GM19467 (cell line): ENCODE measurements around the gene EIF2B5.
A peak's percentile ranks its signal among the peaks of the same experiment; 100 is the strongest.

Source experiments
- ATAC-seq: cut with Tn5 transposase; IDR thresholded peaks from one replicate; pipeline ENCODE4 v1.9.1; 2021; ENCODE audit warnings: mild to moderate bottlenecking, moderate library complexity; ENCODE audit not compliant: unreplicated experiment

Gene EIF2B5

DNA sequence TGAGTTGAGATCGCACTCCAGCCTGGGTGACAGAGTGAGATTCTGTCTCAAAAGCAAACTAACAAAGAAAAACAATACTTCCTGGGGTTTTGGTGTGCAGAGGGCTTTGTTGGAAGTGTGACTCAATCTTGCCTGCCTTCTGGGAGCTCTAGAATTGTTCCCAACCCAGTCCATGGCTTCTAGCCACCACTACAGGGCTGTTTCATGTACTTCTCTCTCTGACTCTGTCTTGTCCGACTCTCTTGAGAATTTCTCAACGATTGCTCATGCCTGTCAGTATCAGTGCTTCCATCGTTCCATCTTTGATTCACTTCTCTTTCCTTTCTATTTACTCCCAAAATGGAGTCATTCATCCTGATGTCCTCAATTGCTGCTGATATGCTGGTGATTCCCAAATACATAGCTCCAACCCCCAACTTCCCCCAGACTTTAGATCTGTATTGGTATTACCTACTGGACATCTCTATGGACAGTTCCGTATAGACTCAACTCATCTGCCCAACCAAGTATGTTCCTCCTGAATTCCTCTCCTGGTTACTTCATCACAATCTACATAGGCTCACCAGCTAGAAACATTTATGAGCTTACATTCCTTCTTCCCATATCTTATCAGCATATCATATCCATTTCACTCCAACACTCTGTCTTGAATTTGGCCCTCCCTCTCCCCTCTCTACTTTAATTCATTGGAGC lies 37.7 kb downstream of the EIF2B5 start:
- ATAC-seq = no peak

DNA sequence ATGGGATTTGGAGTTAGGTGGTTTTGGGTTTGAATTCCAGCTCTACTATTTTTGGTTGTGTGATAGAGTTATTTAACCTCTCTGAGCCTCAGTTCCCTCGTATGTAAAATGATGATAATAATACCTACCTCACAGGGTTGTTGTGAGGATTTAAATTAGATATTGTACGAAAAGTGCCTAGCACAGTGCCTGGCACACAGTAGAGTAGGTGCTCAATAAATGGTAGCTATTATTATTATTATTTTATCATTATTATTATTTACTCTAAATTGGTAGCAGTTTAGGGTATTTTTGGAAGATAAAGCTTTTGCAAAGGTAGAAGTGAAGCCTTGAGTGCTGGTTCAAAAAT lies 38.2 kb downstream of the EIF2B5 start:
- ATAC-seq = no peak

DNA sequence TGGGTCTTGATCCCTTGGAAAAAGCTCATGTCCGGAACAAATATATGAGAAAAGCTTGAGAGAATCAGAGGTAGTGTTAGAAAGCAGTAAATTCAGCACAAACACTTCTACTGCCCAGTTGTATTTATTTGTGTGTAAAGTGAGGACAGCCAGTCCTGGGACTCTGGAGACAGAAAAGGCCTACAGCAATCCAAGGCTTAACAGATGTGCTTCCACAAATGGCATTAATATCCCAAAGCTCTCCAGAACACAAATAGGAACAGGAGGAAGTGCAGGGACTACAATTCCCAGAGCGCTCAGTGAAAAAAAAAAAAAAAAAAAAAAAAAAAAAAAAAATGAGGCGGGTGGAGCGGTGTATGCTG lies 39.1 kb downstream of the EIF2B5 start:
- ATAC-seq = peak; percentile 1

DNA sequence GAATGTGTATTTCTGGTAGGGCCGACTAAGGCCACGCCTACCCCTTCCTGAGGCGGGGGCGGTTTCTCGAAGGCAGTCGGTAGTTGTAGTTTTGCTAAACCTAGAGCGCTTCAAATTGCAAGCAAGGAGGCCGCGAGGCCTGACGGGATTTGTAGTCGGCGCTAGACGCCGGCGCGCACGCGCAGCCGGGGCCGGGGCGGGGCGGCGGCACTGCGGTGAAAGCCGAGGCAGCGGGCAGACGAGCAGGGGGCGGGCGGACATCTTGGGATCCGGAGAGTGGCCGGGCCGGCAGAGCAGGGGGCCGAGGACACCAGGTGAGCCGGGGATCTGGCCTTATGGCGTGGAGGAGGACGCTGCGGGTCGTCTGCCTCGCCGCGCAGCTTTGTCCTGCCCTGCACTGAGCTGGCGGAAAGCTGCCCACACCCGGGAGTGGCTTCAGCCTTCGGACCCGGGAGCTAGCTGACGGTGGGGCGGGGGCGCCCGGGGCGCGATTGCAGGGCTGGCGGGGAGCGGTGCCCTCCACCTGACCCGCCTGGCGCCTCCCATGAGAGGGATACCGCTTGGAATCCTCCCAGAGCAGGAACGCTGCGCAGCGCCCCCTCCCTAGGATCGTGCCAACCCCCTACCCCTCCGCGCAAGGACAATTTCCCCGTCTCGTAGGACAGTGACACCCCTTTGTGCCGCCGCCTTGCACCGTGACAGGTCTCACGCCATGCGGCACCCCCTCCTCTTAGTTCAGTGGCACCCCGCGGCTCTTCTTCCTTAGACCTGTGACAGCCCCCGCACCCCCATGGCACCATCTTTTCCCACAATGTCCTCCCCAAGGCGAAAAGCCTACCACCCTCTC lies 39.7 kb downstream of the EIF2B5 start, which contains the start of gene AP2M1:
Gene AP2M1, plus strand, starts transcription at position 210 of the 847 bp plus-strand sequence. CDS start 2,139 bp downstream, outside the sequence.
- peak; percentile 94 for ATAC-seq

DNA sequence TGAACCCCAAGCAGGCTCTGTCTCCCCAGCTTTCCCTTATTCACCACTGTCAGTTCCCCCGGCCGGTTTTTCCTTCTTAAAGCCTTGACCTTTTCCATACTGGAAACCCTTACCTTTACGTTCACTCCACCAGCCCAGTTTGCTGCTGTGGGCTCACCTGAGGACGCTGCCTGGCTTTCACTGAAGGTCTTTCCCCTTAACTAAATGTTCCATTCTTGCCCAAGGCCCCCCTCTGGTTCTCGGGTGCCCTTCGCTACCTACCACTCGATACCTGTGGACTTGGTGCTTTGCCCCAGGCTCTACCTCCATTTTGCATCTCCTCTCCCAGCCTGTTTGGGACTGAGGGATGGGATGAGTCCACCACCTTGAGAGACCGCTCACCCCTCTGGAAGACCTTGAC lies 40.3 kb downstream of the EIF2B5 start:
- ATAC-seq = no peak

DNA sequence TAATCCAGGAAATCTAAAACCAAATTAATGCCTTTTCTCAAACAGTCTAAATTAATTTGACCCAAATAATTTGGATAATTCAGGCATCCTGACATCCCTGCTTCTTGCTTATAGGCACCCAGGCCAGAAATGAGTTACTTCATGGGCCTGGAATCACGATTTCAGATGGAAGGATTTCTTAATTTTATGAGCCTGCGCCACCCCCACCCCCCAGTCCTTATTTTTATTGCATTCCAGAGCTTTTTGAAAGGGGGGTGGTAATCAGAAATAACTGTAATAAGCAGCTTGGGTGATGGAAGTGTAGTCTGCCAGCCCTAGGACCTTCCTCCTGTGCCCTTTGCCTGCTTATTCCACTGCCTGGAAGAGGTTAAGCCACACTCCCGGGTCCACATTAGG lies 40.8 kb downstream of the EIF2B5 start:
- ATAC-seq = no peak

DNA sequence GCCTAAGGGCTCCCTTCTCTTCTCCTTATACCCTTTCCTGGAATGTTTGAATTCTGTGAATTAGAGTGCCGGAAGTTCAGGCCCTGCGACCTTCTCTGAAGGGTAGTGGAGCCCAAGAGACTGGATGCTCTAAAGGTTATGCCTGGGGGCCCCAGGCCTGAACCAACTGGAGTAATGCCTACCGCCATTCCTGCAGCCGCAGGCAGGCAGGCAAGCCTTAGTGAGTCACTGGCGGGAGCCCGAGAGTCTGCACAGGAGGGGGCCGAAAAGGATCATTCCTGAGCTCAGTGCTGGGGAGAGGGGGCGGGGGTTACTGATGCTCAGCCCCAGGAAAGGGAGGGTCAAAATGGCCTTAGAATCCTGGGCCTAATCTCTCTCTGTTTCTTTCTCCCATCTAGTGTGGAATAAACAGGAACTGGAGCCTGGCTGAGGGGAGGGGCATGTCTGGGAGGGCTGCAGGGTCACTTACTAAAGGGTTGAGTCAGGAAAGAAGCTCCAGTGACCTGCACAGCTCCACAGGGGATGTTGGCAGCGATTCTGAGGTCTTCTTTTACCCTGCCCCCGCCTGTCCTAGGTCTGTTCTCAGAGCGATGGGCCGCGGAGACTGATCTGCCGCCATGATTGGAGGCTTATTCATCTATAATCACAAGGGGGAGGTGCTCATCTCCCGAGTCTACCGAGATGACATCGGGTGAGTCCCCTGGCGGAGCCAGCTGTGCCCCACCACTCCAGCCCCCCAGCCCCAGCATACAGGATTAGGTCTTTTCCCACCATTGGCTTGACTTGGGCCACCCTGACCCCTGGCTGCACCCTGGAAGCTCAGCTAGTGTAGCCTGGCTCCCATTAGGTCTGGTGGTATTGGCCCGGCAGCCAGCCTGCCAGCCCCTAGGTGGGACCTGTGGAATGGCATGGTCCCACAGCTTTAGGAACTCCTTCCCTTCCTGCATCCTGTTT lies 41.5 kb downstream of the EIF2B5 start:
- no peak for ATAC-seq

DNA sequence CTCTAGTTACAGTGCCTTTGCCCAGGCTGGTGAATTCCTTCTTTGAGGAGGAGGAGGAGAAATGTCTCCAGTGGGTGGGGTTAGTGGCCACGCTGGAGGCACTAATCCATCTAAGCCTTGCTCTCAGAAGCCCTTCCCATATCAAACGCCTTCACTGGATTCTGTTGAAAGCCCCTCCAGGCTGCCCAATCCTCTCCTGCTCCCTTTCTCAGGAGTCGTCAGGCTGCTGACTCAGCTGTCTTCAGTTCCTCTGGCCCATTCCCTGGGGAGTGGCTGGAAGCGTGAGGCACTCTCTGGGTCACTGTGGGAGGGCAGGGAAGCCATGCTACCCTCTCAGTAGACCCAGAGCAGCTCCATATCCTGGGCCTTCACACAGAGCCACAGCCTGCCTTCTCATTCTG lies 42.2 kb downstream of the EIF2B5 start:
- no peak for ATAC-seq

DNA sequence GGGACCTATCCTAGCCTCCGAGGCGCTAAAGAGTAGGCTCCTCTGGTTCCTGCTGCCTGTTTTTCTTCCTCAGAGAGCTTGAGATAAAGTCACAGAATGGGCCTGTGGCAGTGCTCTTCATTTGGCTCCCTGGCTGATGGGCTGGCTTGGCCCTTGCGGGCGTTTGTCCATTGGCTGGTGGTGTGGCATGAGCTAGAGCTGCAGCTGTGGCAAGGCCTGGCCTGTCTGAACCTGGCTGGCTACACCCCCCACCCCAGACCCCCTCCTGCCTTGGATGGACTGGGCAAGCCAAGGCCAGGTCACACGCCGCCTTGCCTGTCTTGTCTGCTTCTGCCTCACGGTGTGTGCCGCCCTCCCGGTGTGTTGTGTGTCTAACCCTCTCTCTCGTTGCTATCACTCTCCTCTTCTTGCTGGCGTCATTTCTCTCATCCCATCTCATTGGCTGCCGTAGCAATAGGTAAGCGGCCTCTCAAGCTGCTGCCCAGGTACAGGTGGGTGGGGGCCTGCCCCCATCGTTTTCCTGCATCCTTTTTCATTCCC lies 42.7 kb downstream of the EIF2B5 start:
- ATAC-seq = no peak

DNA sequence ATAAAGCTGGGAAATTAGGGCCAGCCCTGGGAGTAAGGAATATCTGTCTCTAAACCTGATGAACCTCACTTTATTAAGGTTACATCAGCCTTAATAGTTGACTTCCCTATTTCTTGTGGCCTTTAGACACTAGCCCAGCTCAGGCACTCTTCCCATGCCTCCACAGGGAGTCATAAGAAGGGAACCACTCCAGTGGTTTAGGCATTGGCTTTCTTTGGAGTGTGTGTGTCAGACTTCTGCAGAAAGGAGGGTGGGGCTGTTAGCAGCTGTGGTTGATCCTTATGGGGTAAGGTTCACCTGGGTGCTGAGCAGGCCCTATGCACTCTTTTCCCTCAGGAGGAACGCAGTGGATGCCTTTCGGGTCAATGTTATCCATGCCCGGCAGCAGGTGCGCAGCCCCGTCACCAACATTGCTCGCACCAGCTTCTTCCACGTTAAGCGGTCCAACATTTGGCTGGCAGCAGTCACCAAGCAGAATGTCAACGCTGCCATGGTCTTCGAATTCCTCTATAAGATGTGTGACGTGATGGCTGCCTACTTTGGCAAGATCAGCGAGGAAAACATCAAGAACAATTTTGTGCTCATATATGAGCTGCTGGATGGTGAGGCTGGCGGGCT lies 43.5 kb downstream of the EIF2B5 start:
- no peak for ATAC-seq

DNA sequence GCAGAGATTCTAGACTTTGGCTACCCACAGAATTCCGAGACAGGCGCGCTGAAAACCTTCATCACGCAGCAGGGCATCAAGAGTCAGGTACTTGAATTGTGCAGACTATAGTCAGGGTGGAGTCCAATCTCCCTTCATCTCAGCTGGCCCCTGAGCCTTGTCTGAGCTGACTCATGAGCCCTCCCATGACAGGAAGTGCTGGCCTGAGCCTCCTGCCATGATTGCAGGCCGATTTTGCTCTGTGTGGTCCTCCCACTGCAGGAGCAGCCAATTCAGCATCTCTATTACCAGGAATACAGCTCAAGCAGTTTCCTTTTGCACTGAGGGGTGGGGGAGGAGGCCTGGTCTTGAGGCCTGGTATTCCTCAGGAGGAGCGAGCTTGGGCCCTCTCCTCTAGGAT lies 45.0 kb downstream of the EIF2B5 start:
- no peak for ATAC-seq

DNA sequence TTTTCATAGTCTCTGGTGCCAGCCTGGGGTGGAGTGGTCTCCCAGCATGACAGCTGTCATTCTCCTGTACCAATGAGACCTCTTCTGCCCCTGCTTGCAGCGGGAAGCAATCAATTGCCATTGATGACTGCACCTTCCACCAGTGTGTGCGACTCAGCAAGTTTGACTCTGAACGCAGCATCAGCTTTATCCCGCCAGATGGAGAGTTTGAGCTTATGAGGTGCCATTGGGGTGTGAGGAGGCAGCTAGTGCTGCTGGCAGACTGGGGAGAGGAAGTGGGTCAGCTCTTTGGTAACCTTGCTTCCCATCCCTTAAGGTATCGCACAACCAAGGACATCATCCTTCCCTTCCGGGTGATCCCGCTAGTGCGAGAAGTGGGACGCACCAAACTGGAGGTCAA lies 46.4 kb downstream of the EIF2B5 start:
- no peak for ATAC-seq

DNA sequence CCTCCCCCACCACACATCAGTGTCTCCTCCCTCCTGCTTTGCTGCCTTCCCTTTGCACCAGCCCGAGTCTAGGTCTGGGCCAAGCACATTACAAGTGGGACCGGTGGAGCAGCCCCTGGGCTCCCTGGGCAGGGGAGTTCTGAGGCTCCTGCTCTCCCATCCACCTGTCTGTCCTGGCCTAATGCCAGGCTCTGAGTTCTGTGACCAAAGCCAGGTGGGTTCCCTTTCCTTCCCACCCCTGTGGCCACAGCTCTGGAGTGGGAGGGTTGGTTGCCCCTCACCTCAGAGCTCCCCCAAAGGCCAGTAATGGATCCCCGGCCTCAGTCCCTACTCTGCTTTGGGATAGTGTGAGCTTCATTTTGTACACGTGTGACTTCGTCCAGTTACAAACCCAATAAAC lies 48.5 kb downstream of the EIF2B5 start:
- no peak for ATAC-seq

DNA sequence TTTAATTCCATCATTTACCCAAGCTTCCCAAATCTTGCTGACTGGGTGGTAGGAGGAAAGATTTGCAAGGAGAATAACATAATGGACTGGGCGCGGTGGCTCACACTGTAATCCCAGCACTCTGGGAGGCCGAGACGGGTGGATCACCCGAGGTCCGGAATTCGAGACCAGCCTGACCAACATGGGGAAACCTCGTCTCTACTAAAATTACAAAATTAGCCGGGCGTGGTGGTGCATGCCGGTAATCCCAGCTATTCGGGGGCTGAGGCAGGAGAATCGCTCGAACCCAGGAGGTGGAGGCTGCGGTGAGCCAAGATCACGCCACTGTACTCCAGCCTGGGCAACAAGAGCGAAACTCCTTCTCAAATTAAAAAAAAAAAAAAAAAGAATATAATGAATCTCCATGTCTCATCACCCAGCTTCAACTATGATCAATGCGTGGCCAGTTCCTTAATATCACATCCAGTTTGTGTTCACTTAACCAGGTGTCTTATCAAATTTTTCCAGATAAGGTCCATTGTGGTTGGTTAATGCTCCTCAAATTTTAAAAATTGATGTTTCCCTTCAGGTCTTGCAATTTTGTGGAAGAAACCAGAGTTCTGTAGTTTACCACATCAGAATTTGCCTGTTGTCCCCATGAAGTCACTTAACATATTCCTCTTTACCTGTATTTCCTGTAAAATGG lies 49.5 kb downstream of the EIF2B5 start:
- ATAC-seq = no peak

DNA sequence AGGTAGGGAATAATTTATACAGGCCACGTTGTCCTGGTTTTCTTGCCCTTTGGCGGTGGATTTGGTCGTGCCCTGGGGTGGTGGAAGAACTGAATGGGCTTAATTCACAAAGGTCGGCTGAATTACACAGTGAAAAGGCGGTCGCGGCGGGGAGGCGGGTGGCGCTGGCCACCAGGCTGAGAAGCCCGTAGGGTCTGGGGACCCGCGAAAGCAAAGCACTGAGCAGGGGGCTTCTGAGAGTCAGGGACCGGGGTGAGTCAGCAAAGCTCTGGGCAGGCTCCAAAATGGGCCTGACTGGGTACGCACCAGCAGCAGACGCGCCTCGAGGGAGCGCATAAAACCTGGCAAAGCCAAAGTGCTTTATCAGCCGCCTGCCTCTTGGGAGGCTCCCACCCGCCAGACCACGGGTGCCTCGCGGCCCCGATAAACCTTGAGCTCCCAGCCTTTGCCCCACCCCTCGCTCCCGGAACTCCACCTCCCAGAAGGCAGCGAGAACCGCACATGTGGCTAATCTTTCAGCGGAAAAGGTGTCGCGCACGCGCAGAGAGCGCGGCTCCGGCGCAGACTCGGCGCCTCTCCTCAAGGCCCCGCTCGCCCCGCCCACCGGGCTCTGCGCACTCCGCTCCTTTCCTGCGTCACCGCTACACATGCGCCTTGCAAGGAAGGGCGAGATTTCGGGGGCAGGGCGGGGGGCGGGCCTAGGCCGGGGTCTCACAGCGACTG lies 50.5 kb downstream of the EIF2B5 start:
- ATAC-seq = peak; percentile 89

DNA sequence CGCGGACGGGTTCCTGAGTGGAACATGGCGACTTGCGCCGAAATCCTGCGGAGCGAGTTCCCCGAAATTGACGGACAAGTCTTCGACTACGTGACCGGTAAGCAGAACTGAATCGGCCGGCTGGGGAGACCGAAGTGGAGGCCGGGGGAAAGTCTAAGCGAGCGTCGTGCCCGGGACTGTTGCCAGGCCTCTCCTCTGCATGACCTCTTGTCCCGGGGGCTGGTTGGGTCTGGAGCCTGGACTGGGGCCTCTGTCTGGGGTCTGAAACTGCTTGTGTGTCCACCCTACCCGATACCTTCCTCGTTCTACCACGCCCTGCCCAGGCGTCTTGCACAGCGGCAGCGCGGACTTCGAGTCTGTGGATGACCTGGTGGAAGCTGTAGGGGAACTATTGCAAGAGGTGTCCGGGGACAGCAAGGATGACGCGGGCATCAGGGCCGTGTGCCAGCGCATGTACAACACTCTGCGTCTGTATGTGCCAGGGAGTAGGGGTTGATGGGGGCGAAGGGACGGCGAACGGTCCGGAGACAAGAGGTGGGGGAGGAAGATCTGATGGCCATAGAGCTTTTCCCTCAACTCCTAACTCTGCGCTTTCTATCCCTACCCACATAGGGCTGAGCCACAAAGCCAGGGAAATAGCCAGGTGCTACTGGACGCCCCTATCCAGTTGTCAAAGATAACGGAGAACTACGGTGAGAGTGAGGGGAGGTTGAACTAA lies 51.2 kb downstream of the EIF2B5 start, which contains the start of gene ABCF3:
Gene ABCF3, plus strand, starts transcription at position 16 of the 718 bp plus-strand sequence. Its CDS starts 9 bp downstream, at position 25.
- peak; percentile 16 for ATAC-seq

DNA sequence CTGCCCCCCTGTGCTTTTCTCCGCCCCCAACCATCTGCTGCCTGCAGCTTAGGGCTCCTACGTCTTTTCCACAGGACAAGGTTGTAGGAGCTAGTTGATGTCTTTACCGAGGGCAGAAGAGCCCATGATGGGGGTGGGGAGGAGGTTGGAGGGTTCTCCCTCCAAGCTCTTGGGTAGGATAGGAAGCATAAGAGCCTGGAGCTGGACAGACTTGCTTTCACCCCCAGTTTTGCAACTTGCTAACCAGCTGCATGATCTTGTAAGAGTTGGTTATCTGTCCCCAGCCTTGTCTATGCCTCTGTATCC lies 51.7 kb downstream of the EIF2B5 start:
- ATAC-seq = no peak

DNA sequence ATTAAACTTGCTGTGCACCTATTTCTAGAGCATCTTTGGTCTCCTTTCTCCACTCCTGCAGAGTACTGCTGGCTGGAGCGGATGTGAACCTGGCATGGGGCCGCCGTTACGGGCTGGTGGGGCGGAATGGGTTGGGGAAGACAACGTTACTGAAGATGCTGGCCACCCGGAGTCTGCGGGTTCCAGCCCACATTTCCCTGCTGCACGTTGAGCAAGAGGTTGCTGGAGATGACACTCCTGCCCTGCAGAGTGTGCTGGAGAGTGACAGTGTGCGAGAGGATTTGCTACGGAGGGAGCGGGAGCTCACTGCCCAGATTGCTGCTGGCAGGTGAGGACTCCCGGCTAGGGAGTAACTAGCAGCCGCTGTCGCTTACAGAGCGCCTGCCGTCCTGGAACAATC lies 52.9 kb downstream of the EIF2B5 start:
- ATAC-seq = no peak

DNA sequence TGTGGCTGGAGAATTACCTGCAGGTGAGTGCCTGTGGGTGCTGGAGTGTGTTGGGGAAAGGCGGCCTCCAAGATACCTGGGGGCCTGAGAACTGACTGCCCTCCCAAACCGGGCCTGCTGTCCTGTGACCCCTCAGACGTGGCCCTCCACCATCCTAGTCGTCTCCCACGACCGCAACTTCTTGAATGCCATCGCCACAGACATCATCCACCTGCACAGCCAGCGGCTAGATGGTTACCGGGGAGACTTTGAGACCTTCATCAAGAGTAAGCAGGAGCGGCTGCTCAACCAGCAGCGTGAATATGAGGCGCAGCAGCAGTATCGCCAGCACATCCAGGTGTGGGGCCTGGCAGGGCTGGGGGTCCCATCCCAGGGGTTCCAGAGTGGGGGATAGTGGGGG lies 54.3 kb downstream of the EIF2B5 start:
- no peak for ATAC-seq
